ENCODE results near the gene TNRC6C. TPM values are rescaled to one million over a fixed set of nuclear protein-coding genes. Genes with fewer than 3 reads are reported as not detected.
A peak's percentile ranks its signal among the peaks of the same experiment; 100 is the strongest.

Gene TNRC6C
- total RNA-seq, 1 donor from 2014 or later: 27.0 TPM

DNA sequence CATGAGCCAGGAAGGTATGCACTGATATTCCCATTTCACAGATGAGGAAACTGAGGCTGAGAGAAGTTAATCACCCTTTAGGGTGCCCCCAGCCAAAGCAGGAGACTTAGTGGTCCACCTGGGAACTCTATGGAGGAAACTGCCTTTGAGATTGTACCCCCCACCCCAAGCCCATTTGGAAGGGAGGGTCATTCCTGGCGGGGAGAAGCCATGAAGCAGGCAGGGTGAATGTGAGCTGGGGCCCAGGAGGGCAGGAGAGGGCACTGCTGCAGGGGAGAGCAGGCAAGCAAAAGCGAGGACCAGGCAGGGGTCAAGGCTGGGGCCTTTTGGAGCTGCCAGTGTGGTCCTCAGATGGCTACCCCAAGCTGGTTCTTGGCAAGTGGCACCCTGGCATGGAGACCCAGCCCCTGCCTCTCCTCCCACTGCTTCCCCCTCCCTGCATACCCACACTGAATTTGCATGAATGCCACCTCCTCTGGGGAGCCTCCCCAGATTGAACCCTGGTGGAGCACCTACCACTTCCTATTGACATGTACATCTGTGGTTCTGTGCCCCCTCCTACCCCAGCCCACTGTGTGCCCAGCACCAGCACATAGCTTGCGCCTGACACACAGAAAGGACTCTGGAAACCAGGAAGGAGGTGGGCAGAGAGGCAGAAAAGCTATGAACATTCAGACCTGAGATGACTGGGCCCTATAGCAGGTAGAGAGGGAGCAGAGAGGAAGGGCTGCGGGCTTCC is 171.0 kb downstream of the TNRC6C start:
- H3K4me3 Mint-ChIP-seq: peak overlapping the region; percentile 89
- no peaks in the 10 kb centered on the region for H3K9me3 Mint-ChIP-seq
- H3K36me3 Mint-ChIP-seq: no peaks in the 10 kb centered on the region
- H3K27ac Mint-ChIP-seq: peak overlapping the region; percentile 94
- peaks cover 27% of the 10 kb centered on the region for H3K4me1 Mint-ChIP-seq
- DNase-seq (ENCODE audit: low spot score in 2 of 2, unreplicated experiment in 2 of 2): no peak
- peaks cover 7% of the 10 kb centered on the region for H3K27me3 Mint-ChIP-seq (ENCODE audit: low read depth)
- TF ChIP-seq, protein P1, sequence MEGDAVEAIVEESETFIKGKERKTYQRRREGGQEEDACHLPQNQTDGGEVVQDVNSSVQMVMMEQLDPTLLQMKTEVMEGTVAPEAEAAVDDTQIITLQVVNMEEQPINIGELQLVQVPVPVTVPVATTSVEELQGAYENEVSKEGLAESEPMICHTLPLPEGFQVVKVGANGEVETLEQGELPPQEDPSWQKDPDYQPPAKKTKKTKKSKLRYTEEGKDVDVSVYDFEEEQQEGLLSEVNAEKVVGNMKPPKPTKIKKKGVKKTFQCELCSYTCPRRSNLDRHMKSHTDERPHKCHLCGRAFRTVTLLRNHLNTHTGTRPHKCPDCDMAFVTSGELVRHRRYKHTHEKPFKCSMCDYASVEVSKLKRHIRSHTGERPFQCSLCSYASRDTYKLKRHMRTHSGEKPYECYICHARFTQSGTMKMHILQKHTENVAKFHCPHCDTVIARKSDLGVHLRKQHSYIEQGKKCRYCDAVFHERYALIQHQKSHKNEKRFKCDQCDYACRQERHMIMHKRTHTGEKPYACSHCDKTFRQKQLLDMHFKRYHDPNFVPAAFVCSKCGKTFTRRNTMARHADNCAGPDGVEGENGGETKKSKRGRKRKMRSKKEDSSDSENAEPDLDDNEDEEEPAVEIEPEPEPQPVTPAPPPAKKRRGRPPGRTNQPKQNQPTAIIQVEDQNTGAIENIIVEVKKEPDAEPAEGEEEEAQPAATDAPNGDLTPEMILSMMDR (IDR thresholded peaks at IDR 0.05; ENCODE audit: unreplicated experiment): no peak

DNA sequence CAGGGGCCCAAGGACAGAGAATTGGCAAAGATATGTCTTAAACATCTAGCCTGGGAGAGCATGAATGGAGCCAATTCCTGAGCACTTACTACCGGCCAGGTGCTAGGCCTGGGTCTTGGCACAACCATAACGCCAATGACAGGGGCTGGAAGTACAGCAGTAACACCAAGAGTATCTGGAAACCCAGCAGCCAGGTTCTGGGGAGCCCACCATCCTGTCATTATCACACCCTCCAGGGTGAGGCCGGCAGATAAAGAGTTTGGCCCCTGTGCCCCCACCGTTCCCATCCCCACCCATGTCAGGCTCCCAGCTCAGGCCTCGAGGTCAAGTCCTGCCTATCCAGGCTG is 171.6 kb downstream of the TNRC6C start:
- H3K4me1 Mint-ChIP-seq: peaks cover 27% of the 10 kb centered on the region
- H3K9me3 Mint-ChIP-seq: no peaks in the 10 kb centered on the region
- TF ChIP-seq, protein P1 (IDR thresholded peaks at IDR 0.05; ENCODE audit: unreplicated experiment): no peak
- H3K27ac Mint-ChIP-seq: no peak overlapping the region
- H3K36me3 Mint-ChIP-seq: no peaks in the 10 kb centered on the region
- DNase-seq (ENCODE audit: low spot score in 2 of 2, unreplicated experiment in 2 of 2): no peak
- H3K4me3 Mint-ChIP-seq: peak overlapping the region; percentile 52
- H3K27me3 Mint-ChIP-seq (ENCODE audit: low read depth): peaks cover 7% of the 10 kb centered on the region

DNA sequence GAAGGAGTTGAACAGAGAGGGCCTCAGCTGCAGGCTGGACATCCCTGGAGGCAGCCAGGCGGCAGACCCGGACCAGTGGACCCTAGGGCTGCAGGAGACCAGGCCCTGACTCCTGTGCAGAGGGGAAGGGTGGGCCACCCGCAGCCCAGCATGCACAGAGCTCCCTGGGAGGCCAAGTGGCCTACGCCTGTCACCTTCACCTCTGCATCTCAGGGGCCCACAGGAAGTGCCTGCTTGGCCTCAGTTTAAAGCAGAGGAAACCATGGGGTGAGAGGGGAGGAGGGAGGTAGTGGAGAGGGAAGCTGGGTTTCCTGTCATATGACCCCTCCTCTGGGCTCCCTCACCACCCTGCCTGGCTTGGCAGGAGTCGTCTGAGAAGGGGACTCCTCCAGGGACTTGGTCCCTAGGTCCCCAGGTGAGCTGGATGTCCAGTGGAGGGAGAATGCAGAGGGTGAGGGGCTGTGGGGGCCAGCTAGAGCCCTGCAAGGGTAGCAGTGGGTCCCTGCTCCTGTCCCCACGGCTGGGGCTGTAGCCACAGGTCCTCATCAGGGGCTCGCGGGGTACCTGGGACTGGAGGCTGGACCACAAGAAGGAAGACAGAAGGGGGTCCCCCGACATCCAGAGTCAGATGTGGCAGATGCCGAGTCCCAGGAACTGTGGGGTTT is 172.1 kb downstream of the TNRC6C start, which contains the start of gene TMC8:
Gene TMC8, plus strand, starts transcription at position 335 of the 665 bp plus-strand sequence. CDS start 818 bp downstream, outside the sequence.
- no peak for DNase-seq (ENCODE audit: low spot score in 2 of 2, unreplicated experiment in 2 of 2)
- H3K9me3 Mint-ChIP-seq: no peaks in the 10 kb centered on the region
- no peaks in the 10 kb centered on the region for H3K36me3 Mint-ChIP-seq
- H3K4me1 Mint-ChIP-seq: peaks cover 27% of the 10 kb centered on the region
- peaks cover 7% of the 10 kb centered on the region for H3K27me3 Mint-ChIP-seq (ENCODE audit: low read depth)
- H3K4me3 Mint-ChIP-seq: peak within 1 kb of the TSS; percentile 52
- TF ChIP-seq, protein P1 (IDR thresholded peaks at IDR 0.05; ENCODE audit: unreplicated experiment): no peak
- H3K27ac Mint-ChIP-seq: no peak within 1 kb of the TSS

DNA sequence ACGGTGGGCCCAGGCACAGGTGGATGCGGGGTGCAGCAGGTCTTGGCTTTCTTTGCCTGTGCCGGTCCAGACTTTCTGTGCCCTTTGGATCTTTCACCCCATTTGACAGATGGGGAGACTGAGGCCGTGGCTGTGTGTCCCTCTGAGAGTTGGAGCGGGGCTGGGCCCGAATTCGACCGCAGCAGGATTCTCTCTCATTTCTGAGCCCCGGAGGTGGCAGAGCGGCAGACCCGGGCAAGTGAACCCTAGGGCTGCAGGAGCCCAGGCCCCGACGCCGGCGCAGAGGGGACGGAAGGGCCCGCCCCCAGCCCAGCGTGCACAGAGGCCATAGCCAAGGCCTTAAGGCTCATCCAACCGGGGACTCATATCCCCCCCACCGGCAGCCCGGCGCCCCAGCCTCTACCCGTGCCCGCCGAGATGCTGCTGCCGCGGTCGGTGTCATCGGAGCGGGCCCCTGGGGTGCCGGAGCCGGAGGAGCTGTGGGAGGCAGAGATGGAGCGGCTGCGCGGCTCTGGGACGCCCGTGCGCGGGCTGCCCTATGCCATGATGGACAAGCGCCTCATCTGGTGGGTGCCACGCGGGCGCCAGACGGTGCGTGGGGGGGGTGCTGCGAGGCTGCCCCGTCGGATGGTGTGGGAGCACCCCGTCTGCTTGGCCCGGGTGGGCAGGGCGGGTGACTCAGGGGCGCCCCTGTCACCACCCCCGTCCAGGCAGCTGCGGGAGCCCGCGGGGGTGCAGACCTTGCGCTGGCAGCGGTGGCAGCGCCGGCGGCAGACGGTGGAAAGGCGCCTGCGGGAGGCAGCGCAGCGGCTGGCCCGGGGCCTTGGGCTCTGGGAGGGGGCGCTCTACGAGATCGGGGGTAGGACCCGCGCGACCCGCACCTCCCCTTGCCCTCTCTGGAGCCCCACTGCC is 172.9 kb downstream of the TNRC6C start:
- H3K9me3 Mint-ChIP-seq: no peaks in the 10 kb centered on the region
- DNase-seq (ENCODE audit: low spot score in 2 of 2, unreplicated experiment in 2 of 2): no peak

More for the DNA sequence above, 172.9 kb downstream of the TNRC6C start:
- peaks cover 23% of the 10 kb centered on the region for H3K4me1 Mint-ChIP-seq
- no peak overlapping the region for H3K27ac Mint-ChIP-seq
- TF ChIP-seq, protein P1 (IDR thresholded peaks at IDR 0.05; ENCODE audit: unreplicated experiment): no peak
- peak overlapping the region; percentile 34 for H3K4me3 Mint-ChIP-seq
- H3K36me3 Mint-ChIP-seq: no peaks in the 10 kb centered on the region
- H3K27me3 Mint-ChIP-seq (ENCODE audit: low read depth): peaks cover 7% of the 10 kb centered on the region
